Neural cell (in vitro differentiated cells): ENCODE measurements around the gene KYAT1. TPM values are rescaled to one million over a fixed set of nuclear protein-coding genes. Genes with fewer than 3 reads are reported as not detected.

Experiments
- H2AFZ ChIP-seq: fragments of 200-600, 300-800 bp; sonication (generic), shearing (Covaris generic); 2 replicates; pipeline ENCODE4 v1.6.0; 2014; ENCODE audit warnings: low read depth, mild to moderate bottlenecking, antibody characterized with exemption, low read length, moderate library complexity
- H3F3A ChIP-seq: fragments of 200-600 bp; shearing (Covaris generic); 2 replicates; pipeline ENCODE4 v1.6.1; 2016; ENCODE audit warnings: mild to moderate bottlenecking, moderate library complexity, mixed read lengths, antibody characterized with exemption, low read length; ENCODE audit not compliant: insufficient read depth, poor library complexity, severe bottlenecking
- H3K27ac ChIP-seq: fragments of 200-600, 300-800 bp; sonication (generic), shearing (Covaris generic); 2 replicates; pipeline ENCODE4 v1.5.1; 2014; ENCODE audit warnings: mild to moderate bottlenecking, low read length, moderate library complexity
- H3K27me3 ChIP-seq: fragments of 300-800, 200-600 bp; sonication (generic), shearing (Covaris generic); 2 replicates; pipeline ENCODE4 v1.6.0; 2014; ENCODE audit warnings: mild to moderate bottlenecking, low read depth, low read length, moderate library complexity; ENCODE audit not compliant: insufficient read depth
- H3K36me3 ChIP-seq: fragments of 300-800, 200-600 bp; sonication (generic), shearing (Covaris generic); 2 replicates; pipeline ENCODE4 v1.5.1; 2014; ENCODE audit warnings: mild to moderate bottlenecking, antibody characterized with exemption, low read length, moderate library complexity; ENCODE audit not compliant: insufficient read depth
- H3K4me2 ChIP-seq: fragments of 300-800, 200-600 bp; sonication (generic), shearing (Covaris generic); 2 replicates; pipeline ENCODE4 v1.6.0; 2014; ENCODE audit warnings: mild to moderate bottlenecking, low read length
- H3K4me3 ChIP-seq: fragments of 300-800, 200-600 bp; sonication (generic), shearing (Covaris generic); 2 replicates; pipeline ENCODE4 v1.5.1; 2014; ENCODE audit warnings: mild to moderate bottlenecking, low read length, moderate library complexity
- H3K79me2 ChIP-seq: fragments of 200-600 bp; shearing (Covaris generic); replicated peaks from 2 replicates; pipeline ENCODE4 v1.6.0; 2014; ENCODE audit warnings: mild to moderate bottlenecking, low read length, moderate library complexity; ENCODE audit not compliant: insufficient read depth
- H3K9ac ChIP-seq: fragments of 300-800, 200-600 bp; sonication (generic), shearing (Covaris generic); 2 replicates; pipeline ENCODE4 v1.6.1; 2016; ENCODE audit warnings: mild to moderate bottlenecking, low read length, mixed read lengths
- H3K9me2 ChIP-seq: fragments of 200-600 bp; shearing (Covaris generic); 2 replicates; pipeline ENCODE4 v1.6.1; 2016; ENCODE audit warnings: mild to moderate bottlenecking, low read length, mixed read lengths; ENCODE audit not compliant: insufficient read depth
- H3K9me3 ChIP-seq: fragments of 200-600, 300-800 bp; sonication (generic), shearing (Covaris generic); 2 replicates; pipeline ENCODE4 v1.6.1; 2016; ENCODE audit warnings: mild to moderate bottlenecking, mixed run types, low read length, moderate library complexity, mixed read lengths
- H4K20me1 ChIP-seq: fragments of 200-600 bp; shearing (Covaris generic); 2 replicates; pipeline ENCODE4 v1.6.1; 2016; ENCODE audit warnings: mild to moderate bottlenecking, mixed run types; ENCODE audit not compliant: insufficient read depth
- CTCF ChIP-seq: fragments of 450-650 bp; IDR thresholded peaks from 2 replicates; pipeline ENCODE4 v1.5.1; 2014; ENCODE audit warnings: antibody characterized with exemption, mild to moderate bottlenecking, moderate library complexity; ENCODE audit not compliant: poor library complexity, severe bottlenecking
- EP300 ChIP-seq: fragments of 450-650 bp; conservative IDR thresholded peaks from 2 replicates; pipeline ENCODE4 v1.6.1; 2014; ENCODE audit warnings: antibody characterized with exemption, mild to moderate bottlenecking, moderate library complexity; ENCODE audit not compliant: poor library complexity, severe bottlenecking
- EZH2 ChIP-seq: fragments of 200-600, 300-800 bp; shearing (Covaris generic), sonication (generic); IDR thresholded peaks from 2 replicates; pipeline ENCODE4 v1.6.1; 2014; ENCODE audit warnings: antibody characterized with exemption, low read length, borderline replicate concordance, mild to moderate bottlenecking; ENCODE audit not compliant: insufficient read depth, poor library complexity, severe bottlenecking
- MXI1 ChIP-seq: fragments of 450-650 bp; conservative IDR thresholded peaks from 2 replicates; pipeline ENCODE4 v1.6.1; 2014; ENCODE audit warnings: antibody characterized with exemption, mild to moderate bottlenecking; ENCODE audit not compliant: poor library complexity, severe bottlenecking
- POLR2AphosphoS5 ChIP-seq: IDR thresholded peaks from 2 replicates; pipeline ENCODE4 v1.6.1; 2012
- REST ChIP-seq: IDR thresholded peaks from 2 replicates; pipeline ENCODE4 v1.6.1; 2012; ENCODE audit warnings: borderline replicate concordance
- SMC3 ChIP-seq: fragments of 450-650 bp; conservative IDR thresholded peaks from 2 replicates; pipeline ENCODE4 v1.6.1; 2014; ENCODE audit warnings: antibody characterized with exemption, mild to moderate bottlenecking, moderate library complexity; ENCODE audit not compliant: poor library complexity
- TAF1 ChIP-seq: IDR thresholded peaks from 2 replicates; pipeline ENCODE4 v1.6.1; 2012; ENCODE audit warnings: low read depth
- polyA minus RNA-seq: library from RNA; depleted of rRNA, polyadenylated mRNA; stranded (reverse); fragments of >200 nt; gene quantifications from 2 replicates; pipeline ENCODE4 v1.2.3, GENCODE V29; 2014
- polyA plus RNA-seq: library from polyadenylated mRNA; depleted of rRNA; stranded (reverse); fragments of >200 nt; gene quantifications from 2 replicates; pipeline ENCODE4 v1.2.3, GENCODE V29; 2014

The KYAT1 gene
- polyA plus RNA-seq (22.6 and 24.4 TPM in 2 replicates), polyA minus RNA-seq (9.7 and 10.3 TPM in 2 replicates)

- Histone ChIP-seq H3K4me2 (peak within 1 kb of the TSS; percentile 90), H2AFZ (peak within 1 kb of the TSS; percentile 78), H3K4me3 (peak within 1 kb of the TSS; percentile 88), H3K27me3 (no peaks in the 10 kb centered on the region), H4K20me1 (no peaks in the 10 kb centered on the region), H3K9me3 (no peaks in the 10 kb centered on the region), H3K27ac (peak within 1 kb of the TSS; percentile 90), H3K79me2 (peaks cover 33% of the 10 kb centered on the region), H3F3A (peaks cover 4% of the 10 kb centered on the region), H3K9me2 (no peaks in the 10 kb centered on the region), H3K36me3 (no peaks in the 10 kb centered on the region), H3K9ac (peak within 1 kb of the TSS; percentile 97)
- TF ChIP-seq SMC3 (no peak), TAF1 (peak; percentile 87), REST (no peak), POLR2AphosphoS5 (peak; percentile 52), EP300 (peak; percentile 47), CTCF (peak; percentile 25), MXI1 (peak; percentile 78)
These were observed at the start of gene KYAT1, which contains the start of gene LRRC8A for GRCh38 chr9:128881884-128882676. TSS of gene KYAT1 (minus strand) at chr9:128881950. CDS start at chr9:128845405, 36,545 bp downstream. TSS of gene LRRC8A (plus strand) at chr9:128882133. CDS start at chr9:128907165, 25,032 bp downstream.

GRCh38 chr9:128929560-128929959, 47.8 kb upstream of the KYAT1 start:
- Histone ChIP-seq H3F3A (no peaks in the 10 kb centered on the region), H2AFZ (no peak overlapping the region), H3K79me2 (no peaks in the 10 kb centered on the region), H3K27me3 (no peaks in the 10 kb centered on the region), H3K9ac (no peak overlapping the region), H4K20me1 (no peaks in the 10 kb centered on the region), H3K9me3 (no peaks in the 10 kb centered on the region), H3K4me3 (no peak overlapping the region), H3K27ac (no peak overlapping the region), H3K36me3 (no peaks in the 10 kb centered on the region), H3K9me2 (no peaks in the 10 kb centered on the region), H3K4me2 (no peak overlapping the region)
- TF ChIP-seq CTCF = no peak
- no peak for TF ChIP-seq MXI1
- no peak for TF ChIP-seq POLR2AphosphoS5
- TF ChIP-seq EZH2 = no peak
